T-cell (primary cell): Measurements from ENCODE around the gene NPFFR1. TPM values are rescaled to one million over a fixed set of nuclear protein-coding genes. Genes with fewer than 3 reads are reported as not detected.

Experiments
- ATAC-seq, 4 experiments: fragments of 200-7000 bp in 3 of 4; fragments of 150-1000 bp in 1 of 4; cut with Tn5 transposase; replicated peaks in 1 of 4; 1 replicate in 3 of 4; 2 replicates in 1 of 4; pipeline ENCODE4 v1.10.0; 2021; ENCODE audit warnings: moderate library complexity in 3 of 4, mild to moderate bottlenecking in 2 of 4, moderate number of reproducible peaks in 1 of 4
- CTCF ChIA-PET, 2 donors: fragments of 300-600 bp; sonication (Branson Sonifier 250); formaldehyde crosslinking; loops; one replicate each; lab custom pipeline; 2022; ENCODE audit warnings: antibody characterized with exemption in 2 of 2; lab: Charles Lee
- POLR2A ChIA-PET, 2 donors: fragments of 300-600 bp; sonication (Branson Sonifier 250); formaldehyde crosslinking; loops; one replicate each; lab custom pipeline; 2022; ENCODE audit warnings: antibody characterized with exemption in 2 of 2; lab: Charles Lee
- DNase-seq, 35 experiments: peaks; one replicate each; pipeline versions ENCODE4 v3.0.0 to v3.0.0-alpha.2; 2013 to 2023
- H3K27ac ChIP-seq: one replicate; pipeline ENCODE4 v1.5.1; 2013; ENCODE audit warnings: low read length
- H3K27me3 ChIP-seq, 2 experiments: replicated peaks in 1 of 2; 1 replicate in 1 of 2; 2 replicates in 1 of 2; pipeline versions ENCODE4 v1.6.1 to v1.7.0; 2013; ENCODE audit warnings: low read length in 1 of 2, mixed read lengths in 1 of 2; ENCODE audit not compliant: control insufficient read depth in 2 of 2, insufficient read depth in 2 of 2; ENCODE audit errors: extremely low read depth in 1 of 2
- H3K36me3 ChIP-seq, 2 donors: 1 replicate in 1 of 2; 2 replicates in 1 of 2; pipeline versions ENCODE4 v1.6.1 to v1.7.0; 2013; ENCODE audit warnings: low read length in 1 of 2; ENCODE audit not compliant: control insufficient read depth in 2 of 2, insufficient read depth in 1 of 2; ENCODE audit errors: extremely low read depth in 1 of 2
- H3K4me1 ChIP-seq, 2 experiments: 1 replicate in 1 of 2; 2 replicates in 1 of 2; pipeline versions ENCODE4 v1.6.1 to v1.7.0; 2013; ENCODE audit warnings: low read length in 2 of 2, mixed read lengths in 1 of 2; ENCODE audit not compliant: insufficient read depth in 2 of 2, control insufficient read depth in 1 of 2; ENCODE audit errors: extremely low read depth in 1 of 2
- H3K4me3 ChIP-seq, 2 donors: 1 replicate in 1 of 2; 2 replicates in 1 of 2; pipeline versions ENCODE4 v1.5.1 to v1.7.0; 2013; ENCODE audit warnings: mild to moderate bottlenecking in 2 of 2, low read length in 1 of 2, moderate library complexity in 1 of 2; ENCODE audit not compliant: control insufficient read depth in 1 of 2; ENCODE audit errors: extremely low read depth in 1 of 2
- H3K9me3 ChIP-seq: 2 replicates; pipeline ENCODE4 v1.7.0; 2013
- H3K27ac Mint-ChIP-seq, 2 donors: one replicate each; pipeline ENCODE4 v1.8.0; 2020 to 2021; ENCODE audit warnings: mild to moderate bottlenecking in 2 of 2, mixed read lengths in 2 of 2
- H3K27me3 Mint-ChIP-seq, 2 donors: one replicate each; pipeline ENCODE4 v1.8.0; 2021 to 2022; ENCODE audit warnings: mixed read lengths in 2 of 2
- H3K36me3 Mint-ChIP-seq: one replicate; pipeline ENCODE4 v1.8.0; 2021; ENCODE audit warnings: mixed read lengths
- H3K4me1 Mint-ChIP-seq, 3 donors: one replicate each; pipeline ENCODE4 v1.8.0; 2020 to 2022; ENCODE audit warnings: mixed read lengths in 3 of 3, mild to moderate bottlenecking in 1 of 3
- H3K4me3 Mint-ChIP-seq, 3 donors: one replicate each; pipeline ENCODE4 v1.8.0; 2020 to 2022; ENCODE audit warnings: mild to moderate bottlenecking in 3 of 3, mixed read lengths in 3 of 3, moderate library complexity in 3 of 3
- H3K9me3 Mint-ChIP-seq, 3 donors: one replicate each; pipeline ENCODE4 v1.8.0; 2020 to 2022; ENCODE audit warnings: mixed read lengths in 3 of 3
- WGBS: methylation state at CpG from one replicate; pipeline ENCODE4 v1.1.5; 2013; ENCODE audit warnings: missing lambda C conversion rate; ENCODE audit not compliant: insufficient coverage; 5-methylcytosine and 5-hydroxymethylcytosine counted together
- total RNA-seq, 35 experiments: library from RNA in 6 of 35; stranded (reverse) in 6 of 35; fragments of 120-200 nt in 1 of 35; gene quantifications; one replicate each; pipeline versions ENCODE4 v1.2.1 to v1.2.4 and lab custom pipeline; 2013 to 2026

NPFFR1 gene
- not detected for total RNA-seq
- total RNA-seq (2013): not detected
- 0 to 0.41 (median 0) reads per million in 29 experiments for total RNA-seq (lab: John Stamatoyannopoulos, UW)

GRCh38 chr10:70283445-70284399 is at the start of gene NPFFR1:
TSS of gene NPFFR1 (minus strand) at chr10:70284004. CDS start at chr10:70283676, 328 bp downstream.
- H3K27me3 ChIP-seq: peaks cover 15 to 34% of the 10 kb centered on the region in 2 experiments
- Mint-ChIP-seq H3K36me3 (no peaks in the 10 kb centered on the region), H3K27ac (no peak within 1 kb of the TSS), H3K9me3 (no peaks in the 10 kb centered on the region), H3K27me3 (peaks cover 52 to 64% of the 10 kb centered on the region in 2 donors), H3K4me1 (peaks cover 0 to 7% (median 0%) of the 10 kb centered on the region in 3 donors), H3K4me3 (peak within 1 kb of the TSS in 1 of 3 donors; percentile 26)
- POLR2A ChIA-PET: no interaction called here
- H3K27ac ChIP-seq: no peak within 1 kb of the TSS
- no peak within 1 kb of the TSS for H3K4me3 ChIP-seq
- H3K36me3 ChIP-seq: no peaks in the 10 kb centered on the region
- no peaks in the 10 kb centered on the region for H3K9me3 ChIP-seq
- WGBS: 18% methylated on average over 46 of the region's 63 CpGs
- CTCF ChIA-PET: no interaction called here
- DNase-seq: peak in 2 of 35 experiments; percentile 4 to 9
- ATAC-seq: peak in 1 of 4 experiments; percentile 40
- H3K4me1 ChIP-seq: peaks cover 0 to 4% of the 10 kb centered on the region in 2 experiments

- no peaks in the 10 kb centered on the region for H3K9me3 ChIP-seq
- no peak overlapping the region for H3K4me3 ChIP-seq
- Mint-ChIP-seq H3K4me1 (peaks cover 19 to 29% (median 21%) of the 10 kb centered on the region in 3 donors), H3K27me3 (no peaks in the 10 kb centered on the region), H3K9me3 (peaks cover 0 to 6% (median 4%) of the 10 kb centered on the region in 3 donors), H3K27ac (no peak overlapping the region), H3K36me3 (peaks cover 16% of the 10 kb centered on the region), H3K4me3 (no peak overlapping the region)
- H3K4me1 ChIP-seq: peaks cover 0 to 13% of the 10 kb centered on the region in 2 experiments
- peaks cover 0 to 3% of the 10 kb centered on the region in 2 experiments for H3K27me3 ChIP-seq
- ChIA-PET POLR2A (no interaction called here), CTCF (interaction anchor here in 1 of 2 donors (1.4 kb wide), 1 partner anchor 13 kb away, joined by 3 read pairs; no protein-coding TSS in a partner anchor)
- no peak overlapping the region for H3K27ac ChIP-seq
- DNase-seq (no peak), ATAC-seq (no peak)
- H3K36me3 ChIP-seq: no peaks in the 10 kb centered on the region
- WGBS: no CpG with 5 or more reads among the region's 2 CpGs
Measured at GRCh38 chr10:70333268-70333667, 49.5 kb upstream of the NPFFR1 start.

- DNase-seq (peak in 4 of 35 experiments; percentile 12 to 58 (median 30)), ATAC-seq (peak; percentile 34 to 69 (median 54))
- Histone ChIP-seq H3K27me3 (peaks cover 0 to 3% of the 10 kb centered on the region in 2 experiments), H3K27ac (no peak overlapping the region), H3K4me1 (peaks cover 0 to 13% of the 10 kb centered on the region in 2 experiments), H3K4me3 (no peak overlapping the region), H3K36me3 (no peaks in the 10 kb centered on the region), H3K9me3 (no peaks in the 10 kb centered on the region)
- Mint-ChIP-seq H3K9me3 (peaks cover 0 to 5% (median 4%) of the 10 kb centered on the region in 3 donors), H3K27ac (peak overlapping the region in 1 of 2 donors; percentile 49), H3K4me1 (peaks cover 19 to 29% (median 21%) of the 10 kb centered on the region in 3 donors), H3K4me3 (peak overlapping the region in 1 of 3 donors; percentile 46), H3K36me3 (peaks cover 15% of the 10 kb centered on the region), H3K27me3 (no peaks in the 10 kb centered on the region)
- ChIA-PET POLR2A (no interaction called here), CTCF (interaction anchor here in 1 of 2 donors (1.4 kb wide), 1 partner anchor 15 kb away, joined by 3 read pairs; no protein-coding TSS in a partner anchor)
- 61% methylated on average over 7 of the region's 10 CpGs for WGBS
Measured at GRCh38 chr10:70331486-70332268, 47.9 kb upstream of the NPFFR1 start.

GRCh38 chr10:70331160-70331485 is 47.3 kb upstream of the NPFFR1 start:
- H3K4me1 Mint-ChIP-seq: peaks cover 19 to 29% (median 21%) of the 10 kb centered on the region in 3 donors
- H3K9me3 ChIP-seq: no peaks in the 10 kb centered on the region
- ChIA-PET POLR2A (no interaction called here), CTCF (no interaction called here)
- no peak overlapping the region for H3K27ac Mint-ChIP-seq
- no peaks in the 10 kb centered on the region for H3K9me3 Mint-ChIP-seq
- no peak overlapping the region for H3K4me3 Mint-ChIP-seq
- peaks cover 11% of the 10 kb centered on the region for H3K36me3 Mint-ChIP-seq
- H3K27me3 ChIP-seq: peaks cover 0 to 3% of the 10 kb centered on the region in 2 experiments
- H3K4me3 ChIP-seq: no peak overlapping the region
- H3K4me1 ChIP-seq: peaks cover 0 to 13% of the 10 kb centered on the region in 2 experiments
- no peaks in the 10 kb centered on the region for H3K27me3 Mint-ChIP-seq
- H3K36me3 ChIP-seq: no peaks in the 10 kb centered on the region
- no peak overlapping the region for H3K27ac ChIP-seq
- DNase-seq (no peak), ATAC-seq (no peak)
- WGBS: 100% methylated on average over 1 of the region's 2 CpGs

GRCh38 chr10:70330671-70331070 is 46.9 kb upstream of the NPFFR1 start:
- peaks cover 7% of the 10 kb centered on the region for H3K36me3 Mint-ChIP-seq
- ChIA-PET POLR2A (no interaction called here), CTCF (no interaction called here)
- no peak overlapping the region for H3K27ac Mint-ChIP-seq
- DNase-seq (no peak), ATAC-seq (no peak)
- Histone ChIP-seq H3K27ac (no peak overlapping the region), H3K4me3 (no peak overlapping the region), H3K36me3 (no peaks in the 10 kb centered on the region), H3K27me3 (no peaks in the 10 kb centered on the region), H3K4me1 (peaks cover 0 to 13% of the 10 kb centered on the region in 2 experiments), H3K9me3 (no peaks in the 10 kb centered on the region)
- H3K4me3 Mint-ChIP-seq: no peak overlapping the region
- no peaks in the 10 kb centered on the region for H3K27me3 Mint-ChIP-seq
- WGBS: 83% methylated on average over 3 of the region's 9 CpGs
- H3K4me1 Mint-ChIP-seq: peaks cover 20 to 32% (median 21%) of the 10 kb centered on the region in 3 donors
- H3K9me3 Mint-ChIP-seq: no peaks in the 10 kb centered on the region

GRCh38 chr10:70328967-70329366 is 45.2 kb upstream of the NPFFR1 start:
- ATAC-seq: no peak
- no peak for DNase-seq
- Mint-ChIP-seq H3K27me3 (no peaks in the 10 kb centered on the region), H3K4me1 (peaks cover 21 to 45% (median 30%) of the 10 kb centered on the region in 3 donors), H3K4me3 (no peak overlapping the region), H3K36me3 (peaks cover 3% of the 10 kb centered on the region), H3K27ac (no peak overlapping the region), H3K9me3 (no peaks in the 10 kb centered on the region)
- WGBS: 89% methylated on average over 2 of the region's 4 CpGs
- Histone ChIP-seq H3K36me3 (no peaks in the 10 kb centered on the region), H3K27ac (no peak overlapping the region), H3K4me3 (no peak overlapping the region), H3K27me3 (no peaks in the 10 kb centered on the region), H3K9me3 (no peaks in the 10 kb centered on the region), H3K4me1 (peaks cover 0 to 30% of the 10 kb centered on the region in 2 experiments)
- ChIA-PET CTCF (interaction anchor here in 1 of 2 donors (0.7 kb wide), 1 partner anchor 1403 kb away, joined by 7 read pairs; no protein-coding TSS in a partner anchor), POLR2A (no interaction called here)
